GM19240 (cell line): ENCODE measurements around the gene DCST1.

ENCODE experiments used
- DNase-seq: peaks from one replicate; pipeline ENCODE4 v3.0.0; 2011; ENCODE audit warnings: low spot score; ENCODE audit not compliant: insufficient read length

The DCST1 gene

GRCh38 chr1:155030899-155031298 is 2.7 kb upstream of the DCST1 start:
- no peak for DNase-seq

GRCh38 chr1:155032886-155033285 is 738 bp upstream of the DCST1 start:
- no peak for DNase-seq

- no peak for DNase-seq
Observed at GRCh38 chr1:155034318-155035208, 939 bp downstream of the DCST1 start.

GRCh38 chr1:155035936-155036335 is 2.3 kb downstream of the DCST1 start:
- no peak for DNase-seq

GRCh38 chr1:155037043-155037442 is 3.4 kb downstream of the DCST1 start:
- DNase-seq = no peak

- DNase-seq = no peak
Observed at GRCh38 chr1:155037851-155038441, 4.3 kb downstream of the DCST1 start.

GRCh38 chr1:155038602-155039307 is 5.1 kb downstream of the DCST1 start:
- DNase-seq = no peak

- DNase-seq = no peak
Observed at GRCh38 chr1:155039308-155039669, 5.7 kb downstream of the DCST1 start.

- no peak for DNase-seq
Observed at GRCh38 chr1:155040358-155041093, 6.9 kb downstream of the DCST1 start.

- no peak for DNase-seq
Observed at GRCh38 chr1:155042789-155043188, 9.2 kb downstream of the DCST1 start.

GRCh38 chr1:155043301-155043702 is 9.7 kb downstream of the DCST1 start:
- DNase-seq = no peak

GRCh38 chr1:155043793-155044192 is 10.2 kb downstream of the DCST1 start:
- DNase-seq = no peak

- no peak for DNase-seq
Observed at GRCh38 chr1:155044365-155044764, 10.7 kb downstream of the DCST1 start.

- DNase-seq = no peak
Observed at GRCh38 chr1:155044812-155045657, 11.4 kb downstream of the DCST1 start.

GRCh38 chr1:155048449-155049334 is 15.1 kb downstream of the DCST1 start:
- DNase-seq = no peak

GRCh38 chr1:155049651-155050559 is 16.3 kb downstream of the DCST1 start:
- no peak for DNase-seq

GRCh38 chr1:155050560-155051341 is 17.1 kb downstream of the DCST1 start, which contains the start of gene ADAM15:
TSS of gene ADAM15 (plus strand) at chr1:155051316. CDS start at chr1:155051387, 71 bp downstream.
- DNase-seq = peak; percentile 96

- DNase-seq = no peak
Observed at GRCh38 chr1:155051342-155051776, 17.7 kb downstream of the DCST1 start.
